Limb (tissue), 2 donors: ENCODE data around the gene TJP3.

ENCODE experiments used
- DNase-seq, 2 donors: peaks; one replicate each; pipeline ENCODE4 v3.0.0-alpha.2; 2016; ENCODE audit errors: extremely low spot score in 2 of 2

The TJP3 gene

GRCh38 chr19:3710265-3710812 is 2.2 kb downstream of the TJP3 start:
- no peak for DNase-seq

- no peak for DNase-seq
These were observed 4.8 kb downstream of the TJP3 start for GRCh38 chr19:3712663-3713611.

GRCh38 chr19:3716147-3716668 is 8.0 kb downstream of the TJP3 start:
- no peak for DNase-seq

GRCh38 chr19:3719868-3720267 is 11.7 kb downstream of the TJP3 start:
- no peak for DNase-seq

- DNase-seq: no peak
These were observed 12.2 kb downstream of the TJP3 start for GRCh38 chr19:3720349-3720917.

- DNase-seq: peak; percentile 57 to 87
These were observed 13.1 kb downstream of the TJP3 start for GRCh38 chr19:3721131-3721886.

- no peak for DNase-seq
These were observed 13.8 kb downstream of the TJP3 start for GRCh38 chr19:3721887-3722442.

- no peak for DNase-seq
These were observed 14.4 kb downstream of the TJP3 start for GRCh38 chr19:3722443-3723109.

- no peak for DNase-seq
These were observed 14.9 kb downstream of the TJP3 start for GRCh38 chr19:3723110-3723488.

- no peak for DNase-seq
These were observed 15.7 kb downstream of the TJP3 start for GRCh38 chr19:3723883-3724282.

- DNase-seq: no peak
These were observed 16.9 kb downstream of the TJP3 start for GRCh38 chr19:3725121-3725520.

- no peak for DNase-seq
These were observed 17.6 kb downstream of the TJP3 start for GRCh38 chr19:3725640-3726310.

GRCh38 chr19:3730457-3730958 is 22.3 kb downstream of the TJP3 start:
- no peak for DNase-seq

GRCh38 chr19:3732108-3732507 is 23.9 kb downstream of the TJP3 start:
- no peak for DNase-seq

- no peak for DNase-seq
These were observed 25.5 kb downstream of the TJP3 start for GRCh38 chr19:3733549-3734309.

- DNase-seq: no peak
These were observed 26.1 kb downstream of the TJP3 start for GRCh38 chr19:3734310-3734600.

GRCh38 chr19:3736106-3736724 is 28.0 kb downstream of the TJP3 start:
- no peak for DNase-seq

- DNase-seq: no peak
These were observed 29.5 kb downstream of the TJP3 start for GRCh38 chr19:3737487-3738205.
